Psoas muscle (tissue), 8 donors: ENCODE data around the gene LRRC2. TPM values are rescaled to one million over a fixed set of nuclear protein-coding genes. Genes with fewer than 3 reads are reported as not detected.
"Not testable (repeated sequence)": the region's sequence is repeated elsewhere in the genome, so short reads cannot be mapped to it uniquely, and the experiment has no call there.

Experiments
- ATAC-seq, 4 donors: fragments of 200-7000 bp; cut with Tn5 transposase; one replicate each; pipeline ENCODE4 v1.9.1; 2020; ENCODE audit warnings: moderate library complexity in 3 of 4, mild to moderate bottlenecking in 2 of 4
- DNase-seq, 2 donors: peaks; one replicate each; pipeline ENCODE4 v3.0.0-alpha.2; 2020
- H3K27ac ChIP-seq: fragments of 200-600 bp; one replicate; pipeline ENCODE4 v1.8.0; 2022
- H3K27me3 ChIP-seq, 3 donors: fragments of 200-600 bp in 1 of 3; one replicate each; pipeline versions ENCODE4 v1.6.1 to v1.8.0; 2013 to 2022; ENCODE audit warnings: low read length in 2 of 3, mild to moderate bottlenecking in 2 of 3, moderate library complexity in 1 of 3; ENCODE audit not compliant: insufficient read depth in 3 of 3
- H3K36me3 ChIP-seq, 2 donors: fragments of 200-600 bp in 1 of 2; one replicate each; pipeline versions ENCODE4 v1.6.1 to v1.8.0; 2013 to 2022; ENCODE audit warnings: low read depth in 1 of 2, mild to moderate bottlenecking in 1 of 2, moderate library complexity in 1 of 2; ENCODE audit not compliant: insufficient read depth in 1 of 2
- H3K4me1 ChIP-seq: fragments of 200-600 bp; one replicate; pipeline ENCODE4 v1.8.0; 2022
- H3K4me3 ChIP-seq: fragments of 200-600 bp; one replicate; pipeline ENCODE4 v1.8.0; 2022; ENCODE audit warnings: mild to moderate bottlenecking
- H3K9me3 ChIP-seq: fragments of 200-600 bp; one replicate; pipeline ENCODE4 v1.8.0; 2022
- CTCF ChIP-seq: fragments of 200-600 bp; IDR thresholded peaks from one replicate; pipeline ENCODE4 v1.8.0; 2022; ENCODE audit warnings: antibody characterized with exemption
- WGBS, 3 donors: extraction: QIAGEN DNeasy Blood & Tissue Kit; methylation state at CpG; one replicate each; pipeline versions ENCODE4 v1.1.6 to v1.1.7; 2013; 5-methylcytosine and 5-hydroxymethylcytosine counted together
- intact Hi-C, 2 donors: fragments of 100-400 bp; cut with DNase I; formaldehyde crosslinking; loops; one replicate each; pipeline versions ENCODE4 v1.11.0 to v1.14.2; 2022
- polyA plus RNA-seq, 3 donors: library from polyadenylated mRNA; stranded (reverse); fragments of 200-250 nt; gene quantifications; one replicate each; pipeline ENCODE4 v1.2.3, GENCODE V29; 2013
- total RNA-seq, 4 donors: library from RNA; stranded (reverse); fragmentation: NEBNext Ultra II Directional in 2 of 4; extraction: Animal tissue kit (Norgen Biotek cat#: 25700) in 2 of 4; gene quantifications; one replicate each; pipeline versions ENCODE4 v1.2.1 to v1.2.4, GENCODE V29; 2021 to 2023
- donor health status: healthy with polysubstance abuse.
- donor health status: DM: no; HTN: no; CAD: no; lungs with moderate emphysema.
- donor health status: Bipolar disorder and iron deficiency.
- donor health status: healthy.
- donor health status: DM: yes; HTN: yes; CAD: no.
- donor health status: DM: no; HTN: no; CAD: no.
- donor health status: DM: no; HTN: no; CAD: no.
- donor health status: DM: yes; HTN: yes; CAD: no.

LRRC2 gene
- total and polyA plus RNA-seq, 7 donors: 8.3 to 160 (median 65.1) TPM

- no peak for TF ChIP-seq CTCF
- ATAC-seq: no peak
- H3K4me1 ChIP-seq: no peaks in the 10 kb centered on the region
- intact Hi-C loops: no loop called here
- H3K27me3 ChIP-seq: no peaks in the 10 kb centered on the region
- WGBS, 3 donors: 90 to 94% (median 93%) methylated on average over 7 of the region's 7 CpGs
- no peaks in the 10 kb centered on the region for H3K36me3 ChIP-seq
- H3K27ac ChIP-seq: no peak overlapping the region
- no peak overlapping the region for H3K4me3 ChIP-seq
- DNase-seq: no peak
- no peaks in the 10 kb centered on the region for H3K9me3 ChIP-seq
Observed at GRCh38 chr3:46584598-46585467, 18.7 kb upstream of the LRRC2 start.

- Histone ChIP-seq H3K4me3 (no peak overlapping the region), H3K9me3 (no peaks in the 10 kb centered on the region), H3K4me1 (peaks cover 6% of the 10 kb centered on the region), H3K36me3 (no peaks in the 10 kb centered on the region), H3K27ac (no peak overlapping the region), H3K27me3 (no peaks in the 10 kb centered on the region)
- intact Hi-C loops: no loop called here
- ATAC-seq: no peak
- TF ChIP-seq CTCF: no peak
- DNase-seq: no peak
- WGBS, 3 donors: 97 to 100% (median 100%) methylated on average over 1 of the region's 1 CpG
Observed at GRCh38 chr3:46580675-46581074, 14.6 kb upstream of the LRRC2 start.

GRCh38 chr3:46579756-46580286 is 13.7 kb upstream of the LRRC2 start:
- 68 to 84% (median 74%) methylated on average over 14 of the region's 14 CpGs for WGBS, 3 donors
- intact Hi-C loops: no loop called here
- ATAC-seq (no peak), DNase-seq (no peak)
- Histone ChIP-seq H3K4me3 (no peak overlapping the region), H3K27ac (no peak overlapping the region), H3K4me1 (peaks cover 6% of the 10 kb centered on the region), H3K27me3 (no peaks in the 10 kb centered on the region), H3K36me3 (no peaks in the 10 kb centered on the region), H3K9me3 (no peaks in the 10 kb centered on the region)
- no peak for TF ChIP-seq CTCF

GRCh38 chr3:46578973-46579755 is 13.1 kb upstream of the LRRC2 start:
- TF ChIP-seq CTCF: no peak
- WGBS, 3 donors: 67 to 79% (median 73%) methylated on average over 10 of the region's 10 CpGs
- ATAC-seq (no peak), DNase-seq (no peak)
- no peaks in the 10 kb centered on the region for H3K9me3 ChIP-seq
- H3K27ac ChIP-seq: no peak overlapping the region
- H3K27me3 ChIP-seq: no peaks in the 10 kb centered on the region
- H3K4me3 ChIP-seq: no peak overlapping the region
- intact Hi-C loops: no loop called here
- peaks cover 6% of the 10 kb centered on the region for H3K4me1 ChIP-seq
- no peaks in the 10 kb centered on the region for H3K36me3 ChIP-seq

- ATAC-seq, H3K4me3 ChIP-seq, H3K4me1 ChIP-seq, H3K27ac ChIP-seq, intact Hi-C loops, H3K9me3 ChIP-seq, H3K27me3 ChIP-seq, H3K36me3 ChIP-seq, DNase-seq: not testable (repeated sequence)
- WGBS, 3 donors: 77 to 84% (median 84%) methylated on average over 14 to 18 of the region's 18 CpGs
Observed at GRCh38 chr3:46577580-46578249, 11.6 kb upstream of the LRRC2 start.
